Measurements from ENCODE around the gene PPP1R1C.
A peak's percentile ranks its signal among the peaks of the same experiment; 100 is the strongest.

PPP1R1C gene

GRCh38 chr2:181972431-181973170 lies 13.1 kb upstream of the PPP1R1C start:
- DNase-seq: no peak

GRCh38 chr2:181973171-181973783 lies 12.4 kb upstream of the PPP1R1C start:
- DNase-seq: no peak

- no peak for DNase-seq
Measured at GRCh38 chr2:181977661-181978350, 7.8 kb upstream of the PPP1R1C start.

- DNase-seq: no peak
Measured at GRCh38 chr2:181978351-181979150, 7.1 kb upstream of the PPP1R1C start.

GRCh38 chr2:181984060-181984459 lies 1.6 kb upstream of the PPP1R1C start:
- DNase-seq: no peak

- DNase-seq: peak; percentile 19
Measured at GRCh38 chr2:181984814-181985631, 630 bp upstream of the PPP1R1C start.

- peak; percentile 28 for DNase-seq
Measured at GRCh38 chr2:181988154-181988924, 2.7 kb downstream of the PPP1R1C start.

- no peak for DNase-seq
Measured at GRCh38 chr2:181989099-181989498, 3.4 kb downstream of the PPP1R1C start.

GRCh38 chr2:181991171-181991885 lies 5.7 kb downstream of the PPP1R1C start:
- no peak for DNase-seq

GRCh38 chr2:181992776-181993175 lies 7.1 kb downstream of the PPP1R1C start:
- DNase-seq: no peak

GRCh38 chr2:181995289-181995688 lies 9.6 kb downstream of the PPP1R1C start:
- DNase-seq: no peak

GRCh38 chr2:181998041-181998835 lies 12.6 kb downstream of the PPP1R1C start:
- DNase-seq: no peak

- no peak for DNase-seq
Measured at GRCh38 chr2:181998891-181999654, 13.4 kb downstream of the PPP1R1C start.

- DNase-seq: no peak
Measured at GRCh38 chr2:181999911-182000310, 14.3 kb downstream of the PPP1R1C start.

GRCh38 chr2:182004945-182005520 lies 19.4 kb downstream of the PPP1R1C start:
- no peak for DNase-seq

GRCh38 chr2:182006595-182007341 lies 21.1 kb downstream of the PPP1R1C start:
- no peak for DNase-seq

GRCh38 chr2:182014284-182014683 lies 28.6 kb downstream of the PPP1R1C start:
- no peak for DNase-seq

Data from eye (tissue), 1 donor.